ENCODE results near the gene RNF121.

Gene RNF121

DNA sequence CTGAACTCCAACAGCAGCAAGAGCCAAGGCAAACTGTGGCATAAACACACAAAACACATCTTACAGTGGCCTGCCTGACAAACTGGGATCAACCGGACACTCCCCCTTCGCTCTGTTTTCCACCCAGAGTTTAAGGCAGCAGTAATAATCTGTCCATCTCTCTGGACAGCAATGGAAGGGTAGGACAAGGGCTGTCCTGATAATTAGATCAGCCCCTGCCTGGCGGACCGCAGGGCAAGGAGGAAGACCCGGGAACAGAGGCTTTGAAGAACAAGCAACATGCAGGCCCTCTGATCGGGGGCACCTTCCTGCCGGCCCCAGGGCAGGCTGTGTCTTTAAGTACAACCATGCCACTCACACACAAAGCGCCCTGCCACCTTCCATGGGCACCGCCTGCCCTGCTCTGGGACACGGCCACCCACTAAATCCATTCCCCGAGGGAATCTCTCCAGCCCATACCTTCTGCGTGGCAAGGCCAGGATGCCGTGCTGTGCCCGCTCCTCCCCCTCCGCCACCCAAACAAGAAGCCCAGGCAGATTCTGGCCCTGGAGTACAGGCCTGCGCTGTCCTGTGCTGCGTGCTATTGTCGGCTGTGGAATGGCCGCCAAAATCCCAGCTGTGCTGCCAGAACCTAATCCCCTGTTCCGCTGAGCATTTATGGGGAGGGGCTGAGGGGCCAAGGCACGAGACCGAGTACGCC, 112.7 kb downstream of the RNF121 start:
- H3K4me3 ChIP-seq (ENCODE audit: low read depth, low read length): peak overlapping the region; percentile 79
- TF ChIP-seq, protein P1, sequence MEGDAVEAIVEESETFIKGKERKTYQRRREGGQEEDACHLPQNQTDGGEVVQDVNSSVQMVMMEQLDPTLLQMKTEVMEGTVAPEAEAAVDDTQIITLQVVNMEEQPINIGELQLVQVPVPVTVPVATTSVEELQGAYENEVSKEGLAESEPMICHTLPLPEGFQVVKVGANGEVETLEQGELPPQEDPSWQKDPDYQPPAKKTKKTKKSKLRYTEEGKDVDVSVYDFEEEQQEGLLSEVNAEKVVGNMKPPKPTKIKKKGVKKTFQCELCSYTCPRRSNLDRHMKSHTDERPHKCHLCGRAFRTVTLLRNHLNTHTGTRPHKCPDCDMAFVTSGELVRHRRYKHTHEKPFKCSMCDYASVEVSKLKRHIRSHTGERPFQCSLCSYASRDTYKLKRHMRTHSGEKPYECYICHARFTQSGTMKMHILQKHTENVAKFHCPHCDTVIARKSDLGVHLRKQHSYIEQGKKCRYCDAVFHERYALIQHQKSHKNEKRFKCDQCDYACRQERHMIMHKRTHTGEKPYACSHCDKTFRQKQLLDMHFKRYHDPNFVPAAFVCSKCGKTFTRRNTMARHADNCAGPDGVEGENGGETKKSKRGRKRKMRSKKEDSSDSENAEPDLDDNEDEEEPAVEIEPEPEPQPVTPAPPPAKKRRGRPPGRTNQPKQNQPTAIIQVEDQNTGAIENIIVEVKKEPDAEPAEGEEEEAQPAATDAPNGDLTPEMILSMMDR (IDR thresholded peaks at IDR 0.05; ENCODE audit: low read depth, low read length): no peak

DNA sequence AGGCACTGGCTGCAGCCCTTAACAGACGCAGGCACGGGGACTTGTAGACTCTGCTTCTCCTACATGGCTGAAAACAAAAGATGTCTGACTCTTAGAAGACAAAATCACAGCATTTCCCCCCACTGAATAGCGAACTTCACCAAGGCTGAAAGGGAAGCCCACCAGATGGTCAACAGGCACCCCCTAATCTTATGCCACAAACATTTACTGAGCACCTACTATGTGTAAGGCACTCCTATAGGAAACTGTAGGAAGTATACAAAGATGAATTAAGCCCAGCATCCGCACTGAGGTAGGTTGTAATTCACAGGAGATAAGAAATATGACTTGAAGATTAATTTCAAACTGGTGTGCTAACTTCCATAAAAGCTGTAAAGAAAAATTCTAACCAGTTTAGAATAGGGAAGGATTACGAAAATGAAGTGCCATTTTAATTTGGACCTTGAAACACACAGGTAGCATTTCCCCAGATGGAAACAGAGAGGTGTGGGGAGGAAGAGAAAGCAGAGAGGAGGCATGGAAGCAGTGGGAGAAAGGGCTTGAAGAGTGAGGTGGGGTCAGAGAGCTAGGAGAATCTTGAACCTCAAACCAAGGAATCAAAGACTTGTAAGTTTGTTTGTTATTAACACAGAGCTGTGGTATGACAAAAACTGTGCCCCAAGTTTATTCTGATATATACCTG, 113.4 kb downstream of the RNF121 start:
- TF ChIP-seq, protein P1 (IDR thresholded peaks at IDR 0.05; ENCODE audit: low read depth, low read length): no peak
- peak overlapping the region; percentile 79 for H3K4me3 ChIP-seq (ENCODE audit: low read depth, low read length)

DNA sequence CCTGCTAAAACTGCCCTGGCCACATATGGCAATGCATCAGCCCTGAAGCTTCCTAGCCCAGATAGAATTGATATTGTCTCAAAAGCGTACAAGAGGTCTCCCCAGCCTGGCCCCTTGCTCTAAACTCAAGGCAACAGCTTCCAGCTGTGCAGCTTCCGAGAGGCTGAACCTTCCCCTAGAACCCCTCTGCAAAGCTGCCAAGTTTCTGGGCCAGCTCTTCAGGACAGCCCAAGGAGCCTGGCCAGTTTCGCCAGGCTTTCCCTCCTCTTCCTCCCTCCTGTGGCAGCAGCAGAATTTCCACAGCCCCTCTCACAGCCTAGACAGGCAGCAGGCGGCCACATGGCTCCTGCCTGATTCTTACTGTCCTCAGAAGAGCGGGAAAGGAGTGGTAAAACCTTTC, 117.0 kb downstream of the RNF121 start:
- TF ChIP-seq, protein P1 (IDR thresholded peaks at IDR 0.05; ENCODE audit: low read depth, low read length): no peak
- H3K4me3 ChIP-seq (ENCODE audit: low read depth, low read length): no peak overlapping the region

Data from WI38 (cell line).